Ishikawa (cell line): ENCODE measurements around the gene DHX32.

Source experiments
- CEBPB ChIP-seq: IDR thresholded peaks from 2 replicates; pipeline ENCODE4 v1.6.1; 2012
- CREB1 ChIP-seq: IDR thresholded peaks from 2 replicates; pipeline ENCODE4 v1.6.1; 2012; ENCODE audit warnings: low read depth
- EGR1 ChIP-seq: IDR thresholded peaks from 2 replicates; pipeline ENCODE4 v1.6.1; 2012
- EP300 ChIP-seq: IDR thresholded peaks from 2 replicates; pipeline ENCODE4 v1.6.1; 2012; ENCODE audit warnings: borderline replicate concordance
- FOXM1 ChIP-seq: IDR thresholded peaks from 2 replicates; pipeline ENCODE4 v1.6.1; 2012; ENCODE audit warnings: low read depth, borderline replicate concordance
- REST ChIP-seq: IDR thresholded peaks from 2 replicates; pipeline ENCODE4 v1.6.1; 2012; ENCODE audit warnings: low read depth, mild to moderate bottlenecking
- TEAD4 ChIP-seq: IDR thresholded peaks from 2 replicates; pipeline ENCODE4 v1.6.1; 2012
- USF1 ChIP-seq: IDR thresholded peaks from 2 replicates; pipeline ENCODE4 v1.6.1; 2012
- YY1 ChIP-seq: IDR thresholded peaks from 2 replicates; pipeline ENCODE4 v1.6.1; 2012; ENCODE audit warnings: low read depth
- ZBTB7A ChIP-seq: IDR thresholded peaks from 2 replicates; pipeline ENCODE4 v1.6.1; 2012; ENCODE audit warnings: low read depth

DNA sequence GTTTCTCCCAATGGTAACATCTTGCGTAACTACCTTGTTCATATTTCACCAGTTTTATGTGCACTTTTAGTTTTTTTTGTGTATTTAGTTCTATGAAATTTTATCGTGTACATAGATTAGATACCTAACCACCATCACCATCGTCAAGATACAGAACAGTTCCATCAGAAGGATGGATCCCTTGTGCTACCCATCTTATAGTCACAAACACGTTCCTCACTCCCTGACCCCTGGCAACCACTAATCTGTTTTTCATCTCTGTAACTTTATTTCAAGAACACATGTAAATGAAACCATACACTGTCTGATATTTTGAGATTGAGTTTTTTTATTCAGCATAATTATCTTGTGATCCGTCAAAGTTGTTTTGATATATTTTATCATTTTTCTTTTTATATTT is 45.2 kb upstream of the DHX32 start:
- TF ChIP-seq USF1, result no peak
- no peak for TF ChIP-seq CEBPB
- TF ChIP-seq ZBTB7A, result no peak
- no peak for TF ChIP-seq EP300
- no peak for TF ChIP-seq EGR1
- TF ChIP-seq YY1, result no peak
- no peak for TF ChIP-seq TEAD4
- TF ChIP-seq REST, result no peak
- TF ChIP-seq CREB1, result no peak
- TF ChIP-seq FOXM1, result no peak
